DND-41 (cell line): ENCODE measurements around the gene ACSF3.

Experiments used
- ATAC-seq: fragments of 200-7000 bp; cut with Tn5 transposase; 3 replicates; pipeline ENCODE4 v1.9.1; 2021; ENCODE audit warnings: low read depth; ENCODE audit not compliant: insufficient read depth
- DNase-seq: peaks from one replicate; pipeline ENCODE4 v3.0.0-alpha.2; 2020
- H2AFZ ChIP-seq: 2 replicates; pipeline ENCODE4 v1.6.0; 2012; ENCODE audit warnings: low read depth, low read length
- H3K27ac ChIP-seq: 2 replicates; pipeline ENCODE4 v1.5.1; 2012; ENCODE audit warnings: low read length, inconsistent platforms
- H3K27me3 ChIP-seq: fragments of 200-600 bp; sonication (generic); 2 replicates; pipeline ENCODE4 v1.6.0; 2012; ENCODE audit warnings: low read length, mild to moderate bottlenecking, inconsistent platforms; ENCODE audit not compliant: insufficient read depth, poor library complexity
- H3K36me3 ChIP-seq: 2 replicates; pipeline ENCODE4 v1.5.1; 2012; ENCODE audit warnings: low read length, inconsistent platforms; ENCODE audit not compliant: insufficient read depth
- H3K4me1 ChIP-seq: 2 replicates; pipeline ENCODE4 v1.5.1; 2012; ENCODE audit warnings: mild to moderate bottlenecking, low read length; ENCODE audit not compliant: insufficient read depth
- H3K4me2 ChIP-seq: 2 replicates; pipeline ENCODE4 v1.6.0; 2012; ENCODE audit warnings: mild to moderate bottlenecking, moderate library complexity, low read length, inconsistent platforms; ENCODE audit not compliant: insufficient read depth
- H3K4me3 ChIP-seq, 2 experiments: fragments of 200-600 bp in 1 of 2; shearing (Covaris generic) in 1 of 2; 2 replicates each; pipeline ENCODE4 v1.5.1; 2012 to 2016; ENCODE audit warnings: inconsistent platforms in 2 of 2, low read length in 2 of 2, mild to moderate bottlenecking in 2 of 2, low read depth in 1 of 2, moderate library complexity in 1 of 2
- H3K79me2 ChIP-seq: 2 replicates; pipeline ENCODE4 v1.6.0; 2012; ENCODE audit warnings: low read length, inconsistent platforms; ENCODE audit not compliant: insufficient read depth
- H3K9ac ChIP-seq: 2 replicates; pipeline ENCODE4 v1.6.0; 2012; ENCODE audit warnings: low read depth, mild to moderate bottlenecking, inconsistent platforms, low read length, moderate library complexity
- H3K9me3 ChIP-seq: 2 replicates; pipeline ENCODE4 v1.5.1; 2012; ENCODE audit warnings: low read length, moderate library complexity, mild to moderate bottlenecking, inconsistent platforms; ENCODE audit not compliant: insufficient read depth, severe bottlenecking
- H4K20me1 ChIP-seq: 2 replicates; pipeline ENCODE4 v1.6.0; 2012; ENCODE audit warnings: low read length; ENCODE audit not compliant: insufficient read depth
- EZH2 ChIP-seq: IDR thresholded peaks from 3 replicates; pipeline ENCODE4 v1.6.1; 2012; ENCODE audit warnings: borderline replicate concordance, low read depth, mild to moderate bottlenecking, moderate library complexity, low read length, inconsistent platforms; ENCODE audit not compliant: severe bottlenecking
- TF ChIP-seq, protein P1 (sequence below): IDR thresholded peaks from 2 replicates; pipeline ENCODE4 v1.5.1; 2012; ENCODE audit warnings: borderline replicate concordance, low read length, moderate library complexity, mild to moderate bottlenecking; ENCODE audit not compliant: poor library complexity, severe bottlenecking; ENCODE audit errors: extremely low read depth

The ACSF3 gene

DNA sequence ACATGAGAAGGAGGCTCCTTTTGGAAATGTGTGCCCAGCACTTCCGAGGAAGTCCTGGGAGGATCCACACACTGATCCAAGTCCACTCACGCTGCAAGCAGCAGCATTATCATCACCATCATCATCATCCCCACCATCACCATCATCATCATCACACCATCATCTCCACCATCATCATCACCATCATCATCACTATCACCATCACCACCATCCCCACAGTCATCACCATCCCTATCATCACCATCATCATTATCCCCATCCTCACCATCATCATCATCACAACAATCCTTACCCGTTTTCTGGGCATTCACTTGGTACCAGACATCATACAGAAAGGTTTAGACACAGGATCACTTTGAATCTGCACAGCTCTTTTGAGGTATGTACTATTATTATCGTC lies 47.8 kb upstream of the ACSF3 start:
- Histone ChIP-seq H3K27ac (no peak overlapping the region), H3K9ac (no peak overlapping the region), H3K36me3 (no peaks in the 10 kb centered on the region), H3K4me3 (no peak overlapping the region), H3K4me2 (no peak overlapping the region), H4K20me1 (peaks cover 9% of the 10 kb centered on the region), H3K4me1 (no peaks in the 10 kb centered on the region), H3K79me2 (no peaks in the 10 kb centered on the region), H2AFZ (no peak overlapping the region), H3K9me3 (no peaks in the 10 kb centered on the region), H3K27me3 (no peaks in the 10 kb centered on the region)
- DNase-seq (no peak), ATAC-seq (no peak)
- TF ChIP-seq EZH2 = no peak
- TF ChIP-seq, protein P1, sequence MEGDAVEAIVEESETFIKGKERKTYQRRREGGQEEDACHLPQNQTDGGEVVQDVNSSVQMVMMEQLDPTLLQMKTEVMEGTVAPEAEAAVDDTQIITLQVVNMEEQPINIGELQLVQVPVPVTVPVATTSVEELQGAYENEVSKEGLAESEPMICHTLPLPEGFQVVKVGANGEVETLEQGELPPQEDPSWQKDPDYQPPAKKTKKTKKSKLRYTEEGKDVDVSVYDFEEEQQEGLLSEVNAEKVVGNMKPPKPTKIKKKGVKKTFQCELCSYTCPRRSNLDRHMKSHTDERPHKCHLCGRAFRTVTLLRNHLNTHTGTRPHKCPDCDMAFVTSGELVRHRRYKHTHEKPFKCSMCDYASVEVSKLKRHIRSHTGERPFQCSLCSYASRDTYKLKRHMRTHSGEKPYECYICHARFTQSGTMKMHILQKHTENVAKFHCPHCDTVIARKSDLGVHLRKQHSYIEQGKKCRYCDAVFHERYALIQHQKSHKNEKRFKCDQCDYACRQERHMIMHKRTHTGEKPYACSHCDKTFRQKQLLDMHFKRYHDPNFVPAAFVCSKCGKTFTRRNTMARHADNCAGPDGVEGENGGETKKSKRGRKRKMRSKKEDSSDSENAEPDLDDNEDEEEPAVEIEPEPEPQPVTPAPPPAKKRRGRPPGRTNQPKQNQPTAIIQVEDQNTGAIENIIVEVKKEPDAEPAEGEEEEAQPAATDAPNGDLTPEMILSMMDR = no peak

DNA sequence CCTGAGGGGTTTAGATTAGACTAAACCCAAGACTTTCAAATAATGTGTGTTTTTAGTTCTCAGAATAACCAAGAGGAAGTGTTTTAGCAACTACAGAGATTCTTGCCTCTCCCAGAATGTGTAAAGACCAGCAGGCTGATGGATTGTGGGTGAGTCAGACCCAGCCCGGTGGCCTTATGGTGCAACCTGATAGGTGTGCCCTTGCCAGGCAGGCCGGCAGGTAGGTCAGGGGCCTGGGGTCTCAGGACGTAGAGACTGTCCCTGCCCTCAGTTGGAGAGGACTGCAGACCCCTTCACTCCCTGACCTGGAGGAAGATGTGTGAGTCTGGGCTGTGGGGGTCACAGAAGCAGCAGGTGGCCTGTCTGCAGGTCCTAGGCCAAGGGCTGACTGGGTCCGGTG lies 47.2 kb upstream of the ACSF3 start:
- no peaks in the 10 kb centered on the region for H3K27me3 ChIP-seq
- TF ChIP-seq EZH2 = no peak
- TF ChIP-seq, protein P1 = no peak
- ATAC-seq (no peak), DNase-seq (no peak)
- H3K79me2 ChIP-seq = no peaks in the 10 kb centered on the region
- no peak overlapping the region for H2AFZ ChIP-seq
- no peaks in the 10 kb centered on the region for H3K36me3 ChIP-seq
- no peaks in the 10 kb centered on the region for H3K4me1 ChIP-seq
- H4K20me1 ChIP-seq = peaks cover 5% of the 10 kb centered on the region
- H3K4me2 ChIP-seq = no peak overlapping the region
- no peak overlapping the region for H3K9ac ChIP-seq
- H3K9me3 ChIP-seq = no peaks in the 10 kb centered on the region
- no peak overlapping the region for H3K4me3 ChIP-seq
- H3K27ac ChIP-seq = no peak overlapping the region

DNA sequence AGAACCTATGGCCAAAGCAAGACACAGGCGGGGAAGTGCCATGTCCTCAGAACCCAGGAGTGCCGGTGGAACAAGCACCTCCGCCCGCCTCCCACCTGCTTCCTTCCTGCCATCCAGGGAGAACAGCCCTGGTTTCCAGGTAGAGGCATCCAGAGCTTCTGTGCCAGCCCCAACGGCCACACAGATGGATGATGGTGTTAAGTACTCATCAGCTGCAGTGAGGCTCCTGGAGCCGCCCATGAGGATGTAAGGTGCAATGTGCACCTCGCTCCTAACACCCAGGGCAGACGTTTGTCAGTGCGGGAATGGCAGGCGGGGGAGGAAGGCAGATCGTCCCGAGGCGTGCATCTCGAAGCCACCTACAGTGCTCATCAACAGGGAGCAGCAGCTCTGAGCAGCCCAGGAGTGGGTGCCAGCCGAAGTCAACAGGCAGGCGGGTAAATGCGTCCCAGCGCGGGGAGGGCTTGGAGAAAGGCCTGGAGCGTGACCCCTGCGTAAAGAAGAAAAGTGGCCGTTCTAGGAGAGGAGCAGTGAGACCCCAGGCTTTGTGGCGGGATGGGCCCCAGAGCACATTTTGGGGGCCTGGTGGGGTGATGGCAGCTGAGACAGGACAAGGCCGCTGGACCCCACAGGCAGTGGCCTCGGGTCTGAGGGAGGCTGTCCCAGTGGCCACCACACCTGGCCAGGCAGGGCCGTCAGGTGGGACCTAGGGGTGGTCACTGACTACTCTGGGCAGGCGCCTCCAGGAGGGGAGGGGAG lies 46.1 kb upstream of the ACSF3 start:
- Histone ChIP-seq H3K27me3 (no peaks in the 10 kb centered on the region), H2AFZ (no peak overlapping the region), H3K9ac (no peak overlapping the region), H3K9me3 (no peaks in the 10 kb centered on the region), H4K20me1 (peaks cover 4% of the 10 kb centered on the region; the same call in 1 of the 2 replicates), H3K4me1 (no peaks in the 10 kb centered on the region), H3K4me3 (no peak overlapping the region), H3K4me2 (no peak overlapping the region), H3K36me3 (no peaks in the 10 kb centered on the region), H3K27ac (no peak overlapping the region), H3K79me2 (no peaks in the 10 kb centered on the region)
- TF ChIP-seq EZH2 = no peak
- TF ChIP-seq, protein P1 = no peak
- no peak for DNase-seq
- ATAC-seq = no peak
